HG02642 (cell line): ENCODE measurements around the gene STYXL2.
A peak's percentile ranks its signal among the peaks of the same experiment; 100 is the strongest.

ENCODE experiments used
- ATAC-seq: cut with Tn5 transposase; IDR thresholded peaks from one replicate; pipeline ENCODE4 v1.9.1; 2021; ENCODE audit warnings: mild to moderate bottlenecking; ENCODE audit not compliant: unreplicated experiment, poor library complexity

STYXL2 gene

GRCh38 chr1:167093846-167094516, at the start of gene STYXL2:
Gene STYXL2, plus strand, starts transcription at chr1:167094075. Its CDS starts 775 bp downstream, at chr1:167094850.
- ATAC-seq: no peak

DNA sequence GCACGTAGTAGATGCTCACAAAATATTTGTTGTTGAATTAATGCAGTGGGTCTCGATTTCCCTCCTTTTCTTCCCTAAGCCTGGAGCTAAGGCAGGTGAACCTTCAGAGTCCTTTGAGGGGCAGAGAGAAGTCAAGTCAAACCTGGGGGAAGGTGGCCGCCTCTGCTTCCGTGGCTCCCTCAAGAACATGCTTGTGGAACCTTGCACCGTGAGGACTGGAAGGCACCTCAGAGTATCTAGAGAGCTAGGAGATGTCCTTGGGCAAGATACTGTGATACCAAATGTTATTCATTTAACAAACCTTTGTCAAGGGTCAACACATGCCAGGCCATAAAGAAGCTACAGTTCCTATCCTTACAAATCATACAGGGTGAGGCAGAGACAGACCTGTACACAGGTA, 42.0 kb upstream of the STYXL2 start:
- ATAC-seq: no peak

- no peak for ATAC-seq
Measured at GRCh38 chr1:167052389-167052788, 41.5 kb upstream of the STYXL2 start.

DNA sequence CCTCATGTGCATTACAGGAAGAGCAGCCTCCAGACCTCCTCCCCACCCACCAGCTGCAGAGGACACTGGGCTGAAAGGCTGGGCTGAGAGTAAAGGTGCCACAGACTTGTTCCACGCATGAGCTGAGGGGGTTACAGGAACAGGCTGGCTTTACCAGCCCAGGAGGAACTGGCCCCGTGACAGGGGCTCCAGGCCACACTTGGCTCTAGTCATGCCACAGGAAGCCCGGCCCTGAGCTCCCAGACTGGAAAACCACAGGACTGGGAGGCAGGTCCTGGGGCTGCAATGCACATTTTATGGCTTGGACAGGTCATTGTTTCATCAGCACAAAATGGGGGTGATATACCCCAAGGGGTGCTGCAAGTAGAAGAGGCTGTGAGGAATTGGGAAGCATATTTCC, 39.3 kb upstream of the STYXL2 start:
- ATAC-seq: no peak

- ATAC-seq: no peak
Measured at GRCh38 chr1:167054946-167055630, 38.8 kb upstream of the STYXL2 start.

DNA sequence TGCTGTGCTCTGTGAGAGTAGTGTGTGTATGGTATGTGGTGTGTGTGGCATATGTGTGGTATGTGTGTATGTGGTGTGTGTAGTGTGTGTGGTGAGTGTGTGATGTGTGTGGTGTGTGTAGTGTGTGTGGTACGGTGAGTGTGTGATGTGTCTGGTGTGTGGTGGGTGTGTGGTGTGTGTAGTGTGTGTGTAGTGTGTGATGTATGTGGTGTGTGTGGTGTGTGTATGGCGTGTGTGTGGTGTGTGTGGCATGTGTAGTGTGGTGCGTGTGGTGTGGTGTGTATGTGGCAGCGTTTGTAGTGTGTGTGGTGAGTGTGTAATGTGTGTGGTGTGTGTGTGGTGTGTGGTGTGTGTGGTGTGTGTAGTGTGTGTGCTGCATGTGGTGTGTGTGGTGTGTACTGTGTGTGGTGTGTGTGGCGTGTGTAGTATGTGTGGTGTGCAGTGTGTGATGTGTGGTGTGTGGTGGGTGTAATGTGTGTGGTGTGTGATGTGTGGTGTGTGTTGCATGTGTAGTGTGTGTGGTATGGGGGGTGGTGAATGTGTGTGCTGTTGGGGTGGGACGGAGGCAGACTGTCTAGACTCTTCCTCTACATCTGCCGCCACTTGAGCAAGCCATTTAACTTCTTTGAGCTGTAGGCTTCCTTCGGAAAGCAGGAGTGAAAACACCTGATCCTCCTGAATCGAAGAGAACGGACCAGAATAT, 37.2 kb upstream of the STYXL2 start:
- ATAC-seq: no peak

DNA sequence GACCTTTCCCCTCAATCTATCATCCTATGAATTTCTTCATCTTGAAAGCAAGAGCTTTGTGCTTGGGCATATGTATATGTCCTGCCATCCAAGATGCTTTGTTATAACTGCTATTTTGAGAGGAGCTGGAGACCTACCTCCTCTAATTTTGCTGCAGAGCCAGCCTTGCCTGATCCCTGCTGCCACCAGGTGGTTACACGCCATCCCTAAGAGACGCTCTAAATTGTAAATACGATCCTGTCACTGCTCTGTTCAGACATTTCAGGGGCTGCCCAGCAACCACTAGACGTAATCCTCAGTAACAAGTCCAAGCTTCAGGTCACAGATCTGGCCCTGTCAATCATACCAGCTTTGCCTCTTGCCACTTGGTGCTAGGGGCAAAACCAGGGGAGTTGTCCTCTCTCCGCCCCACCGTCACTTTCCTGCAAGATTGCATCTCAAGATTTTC, 36.6 kb upstream of the STYXL2 start:
- ATAC-seq: peak; percentile 40

- ATAC-seq: peak; percentile 46
Measured at GRCh38 chr1:167059045-167059808, 34.6 kb upstream of the STYXL2 start.

GRCh38 chr1:167059809-167060107, 34.1 kb upstream of the STYXL2 start:
- no peak for ATAC-seq

- ATAC-seq: no peak
Measured at GRCh38 chr1:167060141-167061072, 33.5 kb upstream of the STYXL2 start.

DNA sequence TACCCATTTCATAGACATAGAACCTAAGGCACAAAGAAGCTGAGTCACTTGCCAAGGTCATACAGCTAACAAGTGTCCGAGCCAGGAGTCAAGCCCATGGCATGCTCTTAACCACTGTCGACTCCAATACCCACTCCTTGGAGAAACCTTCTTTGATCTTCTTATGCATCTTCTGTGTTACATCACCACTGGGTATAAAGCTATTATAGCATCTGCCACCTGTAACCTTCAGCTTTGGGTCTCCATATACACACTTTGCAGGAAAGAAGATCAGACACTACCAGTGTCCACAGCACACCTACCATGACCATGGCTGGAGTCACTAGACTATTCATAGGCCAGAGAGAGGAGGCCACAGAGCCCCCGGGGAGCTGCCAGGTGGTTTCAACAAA, 32.8 kb upstream of the STYXL2 start:
- no peak for ATAC-seq

DNA sequence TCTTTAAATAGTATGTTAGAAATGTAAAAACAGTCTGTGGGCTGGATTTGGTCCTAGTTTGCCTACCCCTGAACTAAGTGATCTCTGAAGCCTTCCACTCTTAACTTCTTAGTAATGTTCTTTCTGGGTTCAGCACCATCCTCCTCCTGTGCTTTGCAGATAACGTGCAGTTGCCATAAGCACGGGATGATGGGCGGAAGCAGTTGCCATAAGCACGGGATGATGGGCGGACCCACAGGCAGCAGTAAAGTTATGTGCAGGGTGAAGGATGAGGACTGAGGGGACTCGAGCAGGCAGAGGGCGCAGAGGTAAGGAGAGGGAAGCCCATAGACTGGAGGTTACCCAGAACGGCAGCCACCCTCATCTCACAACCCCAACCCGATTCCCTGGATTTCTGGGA, 29.3 kb upstream of the STYXL2 start:
- no peak for ATAC-seq

DNA sequence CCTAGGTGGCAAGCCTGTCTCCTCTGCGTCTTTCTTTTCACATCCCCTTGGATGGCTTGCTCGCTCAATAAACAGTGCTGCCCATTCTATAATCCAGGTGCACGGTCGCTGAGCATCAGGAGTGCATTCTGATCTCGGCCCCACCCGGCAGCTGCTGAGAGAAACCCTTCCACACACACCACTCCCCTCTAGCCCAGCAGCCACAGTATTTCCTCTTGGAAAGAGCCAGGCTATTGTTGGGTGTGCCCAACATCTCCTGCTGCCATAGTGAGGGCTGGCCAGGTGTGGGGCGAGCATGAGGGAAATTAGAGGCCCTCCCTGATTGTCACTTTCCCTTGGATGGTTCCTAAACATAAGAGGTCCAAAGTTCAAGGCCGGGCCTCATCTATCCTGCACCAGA, 28.4 kb upstream of the STYXL2 start:
- no peak for ATAC-seq

DNA sequence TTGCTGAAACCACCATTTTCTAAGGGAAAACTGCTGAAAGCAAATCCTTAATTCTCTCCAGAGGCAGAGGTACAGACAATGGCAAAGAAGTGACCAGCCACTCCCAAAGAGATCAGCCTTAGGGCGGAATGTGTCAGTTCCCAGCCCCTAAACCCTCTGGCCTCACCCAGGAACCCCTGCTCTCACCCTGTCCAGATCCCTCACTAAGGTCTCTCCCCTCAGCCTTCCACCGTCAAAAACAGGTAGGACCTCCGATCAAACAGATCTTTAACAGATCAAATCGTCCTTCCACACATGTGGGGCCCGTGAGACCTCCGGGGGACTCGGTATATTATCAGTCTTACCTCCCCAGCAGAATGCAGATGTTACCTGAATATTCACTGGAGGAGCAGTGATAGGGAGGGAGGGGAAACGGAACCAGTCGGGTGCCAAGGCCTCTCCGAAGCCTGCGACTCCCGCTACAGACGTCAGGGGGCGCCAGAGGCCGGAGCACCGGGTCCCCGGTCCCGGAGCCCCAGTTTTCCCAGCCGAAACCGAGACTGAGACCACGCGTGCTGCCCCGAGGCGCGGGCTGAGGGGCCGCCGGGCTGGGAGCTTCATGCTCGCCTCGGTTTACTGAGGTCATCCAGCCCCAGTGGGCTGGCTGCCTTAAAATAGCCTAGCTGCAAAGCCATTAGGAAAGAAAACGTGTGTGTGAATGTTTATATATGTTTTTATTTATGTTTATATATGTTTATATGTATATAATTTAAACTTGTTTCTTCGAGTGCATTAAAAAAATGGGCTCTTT, 27.3 kb upstream of the STYXL2 start:
- peak; percentile 90 for ATAC-seq

DNA sequence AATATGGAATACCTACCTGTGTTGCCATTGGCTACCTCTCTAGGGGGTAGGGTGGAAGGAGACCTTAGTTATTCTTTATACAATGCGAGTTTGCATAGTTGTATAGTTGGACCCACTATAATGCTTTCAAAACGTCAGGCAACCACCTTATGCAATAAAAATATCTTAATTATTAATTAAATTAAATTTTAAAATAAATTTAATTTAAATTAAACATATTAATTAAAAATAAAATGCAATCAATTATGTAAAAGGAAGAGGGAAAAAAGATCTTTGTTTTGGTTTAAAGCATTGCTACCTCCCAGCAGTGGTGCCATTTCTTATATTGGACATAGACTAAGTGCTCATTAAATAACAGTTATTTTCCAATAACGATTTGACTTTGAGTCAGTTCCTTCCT, 26.0 kb upstream of the STYXL2 start:
- ATAC-seq: no peak

DNA sequence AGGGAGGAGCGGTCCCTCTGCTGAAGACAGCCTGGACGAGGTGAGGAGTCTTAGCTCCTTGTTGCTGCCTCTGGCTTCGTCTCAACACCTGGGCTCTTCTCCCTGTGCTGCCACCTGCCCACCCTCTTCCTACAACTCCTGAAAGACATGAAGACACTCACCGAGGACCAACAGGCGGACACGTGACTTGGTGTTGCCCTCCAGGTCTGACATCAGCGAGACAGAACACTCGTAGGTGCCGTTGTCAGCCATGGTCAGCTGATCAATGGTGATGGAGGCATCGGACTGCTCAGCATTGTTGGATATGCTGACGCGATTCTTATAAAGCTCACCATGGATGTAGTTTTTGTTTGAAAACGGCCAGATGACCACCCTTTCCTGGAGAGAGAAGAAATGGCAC, 25.1 kb upstream of the STYXL2 start:
- ATAC-seq: no peak

DNA sequence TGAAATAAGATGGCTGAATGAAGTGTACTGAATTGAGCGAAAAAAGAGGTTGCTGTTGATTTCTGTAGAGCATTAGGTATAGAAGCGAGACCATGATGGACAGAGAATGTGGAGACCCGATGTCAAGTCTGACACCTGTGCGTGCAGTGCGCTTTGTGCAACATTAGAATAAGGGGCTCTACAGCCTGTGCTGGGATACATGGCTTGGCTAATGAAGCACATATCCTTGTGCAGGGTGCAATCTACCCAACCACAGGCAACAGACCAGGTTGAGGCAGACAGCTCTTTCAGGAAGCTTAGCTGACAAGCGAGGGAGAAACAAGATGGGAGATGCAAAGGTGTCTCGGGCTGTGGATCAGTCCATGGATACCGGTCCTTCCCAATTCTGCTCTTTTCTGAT, 22.6 kb upstream of the STYXL2 start:
- no peak for ATAC-seq

GRCh38 chr1:167076136-167076710, 17.7 kb upstream of the STYXL2 start:
- no peak for ATAC-seq
